Measurements from ENCODE around the gene RNF123. TPM values are rescaled to one million over a fixed set of nuclear protein-coding genes. Genes with fewer than 3 reads are reported as not detected.

RNF123 gene
- total RNA-seq, 1 experiment from 2014 or later, result 71.9 TPM

DNA sequence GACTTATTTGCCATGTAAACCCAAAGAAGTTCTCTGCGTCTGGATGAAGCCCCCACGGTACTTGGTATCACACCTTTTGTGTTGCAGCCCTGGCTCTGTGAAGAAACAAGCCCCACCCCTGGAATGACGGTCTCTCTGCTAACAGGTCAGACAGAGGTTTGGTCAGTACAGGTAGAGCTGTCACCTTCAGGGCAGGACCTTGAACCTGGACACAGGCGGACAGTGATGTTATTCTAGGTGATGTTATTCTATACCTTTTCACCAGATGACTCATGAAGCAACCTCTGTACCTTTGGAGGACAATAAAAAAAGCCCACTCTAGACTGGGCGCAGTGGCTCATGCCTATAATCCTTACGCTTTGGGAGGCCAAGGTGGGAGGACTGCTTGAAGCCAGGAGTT, 45.4 kb downstream of the RNF123 start:
- Histone ChIP-seq H3K9me3 (ENCODE audit: control insufficient read depth in 1 of 2, insufficient read depth in 1 of 2, low read depth in 1 of 2, low read length in 2 of 2) (no peaks in the 10 kb centered on the region), H3K4me3 (replicated peaks in 1 of 2; ENCODE audit: low read depth in 1 of 2, low read length in 2 of 2) (no peak overlapping the region), H3K4me1 (ENCODE audit: control insufficient read depth in 1 of 2, insufficient read depth in 2 of 2, low read length in 2 of 2) (no peaks in the 10 kb centered on the region), H3K36me3 (ENCODE audit: control insufficient read depth in 1 of 2, insufficient read depth in 2 of 2, low read length in 2 of 2) (peaks cover 25 to 32% of the 10 kb centered on the region in 2 experiments; a peak in 3 of 4 replicates), H3K9me2 (ENCODE audit: insufficient read depth) (no peaks in the 10 kb centered on the region), H3K27ac (ENCODE audit: low read depth, low read length) (no peak overlapping the region), H4K20me1 (ENCODE audit: insufficient read depth) (no peaks in the 10 kb centered on the region), H3K9ac (ENCODE audit: low read length) (no peak overlapping the region), H2AFZ (ENCODE audit: low read depth, low read length, poor library complexity, severe bottlenecking) (no peak overlapping the region), H3K4me2 (ENCODE audit: low read length) (no peak overlapping the region), H3K79me2 (ENCODE audit: insufficient read depth, low read length) (peaks cover 8% of the 10 kb centered on the region; the same call in 1 of the 2 replicates), H3K27me3 (ENCODE audit: insufficient read depth, low read length) (no peaks in the 10 kb centered on the region)
- RAD21 ChIA-PET (ENCODE audit: low non-redundant PET in 1 of 2, low total read pairs in 2 of 2, uncharacterized antibody in 2 of 2, unreplicated experiment in 2 of 2), result no interaction called here
- CTCF ChIA-PET, result no interaction called here
- no peak for ATAC-seq
- intact Hi-C loops (cut with micrococcal nuclease), result no loop called here
- DNase-seq (ENCODE audit: low read depth, low spot score), result no peak
- POLR2A ChIA-PET, result no interaction called here
- no TSS peak for BruUV-seq (replicated peaks)
- TF ChIP-seq SP1 (IDR thresholded peaks at IDR 0.05; ENCODE audit: low read depth), result no peak
- no peak for TF ChIP-seq ELF1 (IDR thresholded peaks at IDR 0.05; ENCODE audit: borderline replicate concordance, low read depth)
- no peak for TF ChIP-seq ATF3 (IDR thresholded peaks at IDR 0.05)
- TF ChIP-seq EZH2 (IDR thresholded peaks at IDR 0.05), result no peak
- TF ChIP-seq SIN3A (IDR thresholded peaks at IDR 0.05; ENCODE audit: low read depth), result no peak
- TF ChIP-seq YY1 (IDR thresholded peaks at IDR 0.05; ENCODE audit: extremely low read depth, insufficient replicate concordance, low read depth, low read length), result no peak
- TF ChIP-seq, protein P1, sequence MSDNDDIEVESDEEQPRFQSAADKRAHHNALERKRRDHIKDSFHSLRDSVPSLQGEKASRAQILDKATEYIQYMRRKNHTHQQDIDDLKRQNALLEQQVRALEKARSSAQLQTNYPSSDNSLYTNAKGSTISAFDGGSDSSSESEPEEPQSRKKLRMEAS (IDR thresholded peaks at IDR 0.05), result no peak
- TF ChIP-seq EZH2phosphoT487 (IDR thresholded peaks at IDR 0.05; ENCODE audit: borderline replicate concordance), result no peak
- TF ChIP-seq EGR1 (IDR thresholded peaks at IDR 0.05; ENCODE audit: low read depth), result no peak
- TF ChIP-seq SRF (IDR thresholded peaks at IDR 0.05; ENCODE audit: low read depth), result no peak
- TF ChIP-seq POLR2AphosphoS5 (IDR thresholded peaks at IDR 0.05; ENCODE audit: low read depth, low read length), result no peak
- TF ChIP-seq, protein P2, sequence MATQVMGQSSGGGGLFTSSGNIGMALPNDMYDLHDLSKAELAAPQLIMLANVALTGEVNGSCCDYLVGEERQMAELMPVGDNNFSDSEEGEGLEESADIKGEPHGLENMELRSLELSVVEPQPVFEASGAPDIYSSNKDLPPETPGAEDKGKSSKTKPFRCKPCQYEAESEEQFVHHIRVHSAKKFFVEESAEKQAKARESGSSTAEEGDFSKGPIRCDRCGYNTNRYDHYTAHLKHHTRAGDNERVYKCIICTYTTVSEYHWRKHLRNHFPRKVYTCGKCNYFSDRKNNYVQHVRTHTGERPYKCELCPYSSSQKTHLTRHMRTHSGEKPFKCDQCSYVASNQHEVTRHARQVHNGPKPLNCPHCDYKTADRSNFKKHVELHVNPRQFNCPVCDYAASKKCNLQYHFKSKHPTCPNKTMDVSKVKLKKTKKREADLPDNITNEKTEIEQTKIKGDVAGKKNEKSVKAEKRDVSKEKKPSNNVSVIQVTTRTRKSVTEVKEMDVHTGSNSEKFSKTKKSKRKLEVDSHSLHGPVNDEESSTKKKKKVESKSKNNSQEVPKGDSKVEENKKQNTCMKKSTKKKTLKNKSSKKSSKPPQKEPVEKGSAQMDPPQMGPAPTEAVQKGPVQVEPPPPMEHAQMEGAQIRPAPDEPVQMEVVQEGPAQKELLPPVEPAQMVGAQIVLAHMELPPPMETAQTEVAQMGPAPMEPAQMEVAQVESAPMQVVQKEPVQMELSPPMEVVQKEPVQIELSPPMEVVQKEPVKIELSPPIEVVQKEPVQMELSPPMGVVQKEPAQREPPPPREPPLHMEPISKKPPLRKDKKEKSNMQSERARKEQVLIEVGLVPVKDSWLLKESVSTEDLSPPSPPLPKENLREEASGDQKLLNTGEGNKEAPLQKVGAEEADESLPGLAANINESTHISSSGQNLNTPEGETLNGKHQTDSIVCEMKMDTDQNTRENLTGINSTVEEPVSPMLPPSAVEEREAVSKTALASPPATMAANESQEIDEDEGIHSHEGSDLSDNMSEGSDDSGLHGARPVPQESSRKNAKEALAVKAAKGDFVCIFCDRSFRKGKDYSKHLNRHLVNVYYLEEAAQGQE (IDR thresholded peaks at IDR 0.05; ENCODE audit: low read depth), result no peak
- TF ChIP-seq RAD21 (IDR thresholded peaks at IDR 0.05; ENCODE audit: low read depth), result no peak

Data from HCT116 (cell line).